Measurements from ENCODE around the gene PCDH9.
"Not testable (repeated sequence)": the region's sequence is repeated elsewhere in the genome, so short reads cannot be mapped to it uniquely, and the experiment has no call there.

The PCDH9 gene

GRCh38 chr13:66795636-66796035 lies 434.5 kb downstream of the PCDH9 start:
- DNase-seq (ENCODE audit: low read depth in 2 of 2, low spot score in 1 of 2): no peak

- no peak for DNase-seq (ENCODE audit: low read depth in 2 of 2, low spot score in 1 of 2)
Measured at GRCh38 chr13:66794340-66795031, 435.6 kb downstream of the PCDH9 start.

GRCh38 chr13:66790861-66791260 lies 439.3 kb downstream of the PCDH9 start:
- DNase-seq (ENCODE audit: low read depth in 2 of 2, low spot score in 1 of 2): no peak

- no peak for DNase-seq (ENCODE audit: low read depth in 2 of 2, low spot score in 1 of 2)
Measured at GRCh38 chr13:66781241-66781640, 448.9 kb downstream of the PCDH9 start.

- no peak for DNase-seq (ENCODE audit: low read depth in 2 of 2, low spot score in 1 of 2)
Measured at GRCh38 chr13:66780814-66781213, 449.3 kb downstream of the PCDH9 start.

- no peak for DNase-seq (ENCODE audit: low read depth in 2 of 2, low spot score in 1 of 2)
Measured at GRCh38 chr13:66778461-66778860, 451.7 kb downstream of the PCDH9 start.

GRCh38 chr13:66775196-66775595 lies 454.9 kb downstream of the PCDH9 start:
- DNase-seq (ENCODE audit: low read depth in 2 of 2, low spot score in 1 of 2): no peak

- DNase-seq (ENCODE audit: low read depth in 2 of 2, low spot score in 1 of 2): no peak
Measured at GRCh38 chr13:66774046-66774445, 456.1 kb downstream of the PCDH9 start.

- DNase-seq (ENCODE audit: low read depth in 2 of 2, low spot score in 1 of 2): no peak
Measured at GRCh38 chr13:66765559-66765958, 464.6 kb downstream of the PCDH9 start.

- DNase-seq (ENCODE audit: low read depth in 2 of 2, low spot score in 1 of 2): not testable (repeated sequence)
Measured at GRCh38 chr13:66760678-66761077, 469.5 kb downstream of the PCDH9 start.

- no peak for DNase-seq (ENCODE audit: low read depth in 2 of 2, low spot score in 1 of 2)
Measured at GRCh38 chr13:66759919-66760318, 470.2 kb downstream of the PCDH9 start.

- no peak for DNase-seq (ENCODE audit: low read depth in 2 of 2, low spot score in 1 of 2)
Measured at GRCh38 chr13:66751691-66752090, 478.4 kb downstream of the PCDH9 start.

- no peak for DNase-seq (ENCODE audit: low read depth in 2 of 2, low spot score in 1 of 2)
Measured at GRCh38 chr13:66748712-66749111, 481.4 kb downstream of the PCDH9 start.

- no peak for DNase-seq (ENCODE audit: low read depth in 2 of 2, low spot score in 1 of 2)
Measured at GRCh38 chr13:66745307-66745706, 484.8 kb downstream of the PCDH9 start.

- no peak for DNase-seq (ENCODE audit: low read depth in 2 of 2, low spot score in 1 of 2)
Measured at GRCh38 chr13:66723576-66723975, 506.6 kb downstream of the PCDH9 start.

- DNase-seq (ENCODE audit: low read depth in 2 of 2, low spot score in 1 of 2): no peak
Measured at GRCh38 chr13:66716538-66716937, 513.6 kb downstream of the PCDH9 start.

GRCh38 chr13:66714795-66715194 lies 515.3 kb downstream of the PCDH9 start:
- DNase-seq (ENCODE audit: low read depth in 2 of 2, low spot score in 1 of 2): no peak

GRCh38 chr13:66704110-66704509 lies 526.0 kb downstream of the PCDH9 start:
- no peak for DNase-seq (ENCODE audit: low read depth in 2 of 2, low spot score in 1 of 2)

GRCh38 chr13:66703597-66703996 lies 526.5 kb downstream of the PCDH9 start:
- no peak for DNase-seq (ENCODE audit: low read depth in 2 of 2, low spot score in 1 of 2)

GRCh38 chr13:66700117-66700601 lies 530.0 kb downstream of the PCDH9 start:
- no peak for DNase-seq (ENCODE audit: low read depth in 2 of 2, low spot score in 1 of 2)

- DNase-seq (ENCODE audit: low read depth in 2 of 2, low spot score in 1 of 2): no peak
Measured at GRCh38 chr13:66693656-66694055, 536.5 kb downstream of the PCDH9 start.

GRCh38 chr13:66691149-66691548 lies 539.0 kb downstream of the PCDH9 start:
- no peak for DNase-seq (ENCODE audit: low read depth in 2 of 2, low spot score in 1 of 2)

- no peak for DNase-seq (ENCODE audit: low read depth in 2 of 2, low spot score in 1 of 2)
Measured at GRCh38 chr13:66689628-66690027, 540.5 kb downstream of the PCDH9 start.
